ENCODE data around the gene TBC1D4. TPM values are rescaled to one million over a fixed set of nuclear protein-coding genes. Genes with fewer than 3 reads are reported as not detected.

TBC1D4 gene
- total RNA-seq, 1 donor from 2014 or later = 84.9 TPM

- no peak for DNase-seq (ENCODE audit: low spot score)
Observed at GRCh38 chr13:75372923-75373841, 108.8 kb downstream of the TBC1D4 start.

GRCh38 chr13:75372517-75372916, 109.5 kb downstream of the TBC1D4 start:
- DNase-seq (ENCODE audit: low spot score) = no peak
- intact Hi-C loops (cut with DNase I) = loop anchor here (5.0 kb wide), 1 partner anchor 165 kb away; the partner anchor contains the start of gene COMMD6

More at GRCh38 chr13:75372923-75373841, 108.8 kb downstream of the TBC1D4 start:
- intact Hi-C loops (cut with DNase I) = loop anchor here (5.0 kb wide), 1 partner anchor 164 kb away; the partner anchor contains the start of gene COMMD6

- intact Hi-C loops (cut with DNase I) = loop anchor here (2.0 to 5.0 kb wide), 2 partner anchors 112 to 166 kb away; partner anchors contain the start of genes COMMD6 and TBC1D4
- DNase-seq (ENCODE audit: low spot score) = no peak
Observed at GRCh38 chr13:75371203-75371602, 110.8 kb downstream of the TBC1D4 start.

GRCh38 chr13:75370774-75371173, 111.2 kb downstream of the TBC1D4 start:
- no peak for DNase-seq (ENCODE audit: low spot score)
- intact Hi-C loops (cut with DNase I) = loop anchor here (2.0 to 5.0 kb wide), 2 partner anchors 112 to 167 kb away; partner anchors contain the start of genes COMMD6 and TBC1D4

- intact Hi-C loops (cut with DNase I) = loop anchor here (2.0 to 5.0 kb wide), 2 partner anchors 113 to 167 kb away; partner anchors contain the start of genes COMMD6 and TBC1D4
- no peak for DNase-seq (ENCODE audit: low spot score)
Observed at GRCh38 chr13:75369981-75370380, 112.0 kb downstream of the TBC1D4 start.

- intact Hi-C loops (cut with DNase I) = no loop called here
- DNase-seq (ENCODE audit: low spot score) = no peak
Observed at GRCh38 chr13:75368167-75368566, 113.8 kb downstream of the TBC1D4 start.

GRCh38 chr13:75366380-75367280, 115.3 kb downstream of the TBC1D4 start:
- intact Hi-C loops (cut with DNase I) = no loop called here
- DNase-seq (ENCODE audit: low spot score) = no peak

GRCh38 chr13:75365724-75366173, 116.2 kb downstream of the TBC1D4 start:
- intact Hi-C loops (cut with DNase I) = no loop called here

GRCh38 chr13:75364131-75364713, 117.7 kb downstream of the TBC1D4 start:
- intact Hi-C loops (cut with DNase I) = no loop called here
- DNase-seq (ENCODE audit: low spot score) = no peak

More at GRCh38 chr13:75365724-75366173, 116.2 kb downstream of the TBC1D4 start:
- no peak for DNase-seq (ENCODE audit: low spot score)

GRCh38 chr13:75363371-75363770, 118.6 kb downstream of the TBC1D4 start:
- intact Hi-C loops (cut with DNase I) = no loop called here
- no peak for DNase-seq (ENCODE audit: low spot score)

- intact Hi-C loops (cut with DNase I) = no loop called here
- DNase-seq (ENCODE audit: low spot score) = no peak
Observed at GRCh38 chr13:75362026-75362425, 119.9 kb downstream of the TBC1D4 start.

- intact Hi-C loops (cut with DNase I) = no loop called here
Observed at GRCh38 chr13:75360170-75360569, 121.8 kb downstream of the TBC1D4 start.

GRCh38 chr13:75359266-75359665, 122.7 kb downstream of the TBC1D4 start:
- intact Hi-C loops (cut with DNase I) = no loop called here
- no peak for DNase-seq (ENCODE audit: low spot score)

More at GRCh38 chr13:75360170-75360569, 121.8 kb downstream of the TBC1D4 start:
- no peak for DNase-seq (ENCODE audit: low spot score)

GRCh38 chr13:75357576-75358289, 124.2 kb downstream of the TBC1D4 start:
- DNase-seq (ENCODE audit: low spot score) = no peak
- intact Hi-C loops (cut with DNase I) = no loop called here

GRCh38 chr13:75356421-75356820, 125.5 kb downstream of the TBC1D4 start:
- intact Hi-C loops (cut with DNase I) = no loop called here
- no peak for DNase-seq (ENCODE audit: low spot score)

GRCh38 chr13:75355609-75356008, 126.4 kb downstream of the TBC1D4 start:
- no peak for DNase-seq (ENCODE audit: low spot score)
- intact Hi-C loops (cut with DNase I) = no loop called here

- intact Hi-C loops (cut with DNase I) = no loop called here
- DNase-seq (ENCODE audit: low spot score) = no peak
Observed at GRCh38 chr13:75353781-75354193, 128.2 kb downstream of the TBC1D4 start.

- DNase-seq (ENCODE audit: low spot score) = no peak
- intact Hi-C loops (cut with DNase I) = no loop called here
Observed at GRCh38 chr13:75352641-75353327, 129.2 kb downstream of the TBC1D4 start.

All from cardiac septum (tissue), 1 donor.